Testis (tissue), 2 donors: Measurements from ENCODE around the gene KRTAP4-2.

Experiments
- POLR2A ChIP-seq: fragments of 450-650 bp; IDR thresholded peaks from one replicate; pipeline ENCODE4 v1.6.1; 2017; ENCODE audit warnings: antibody characterized with exemption, mild to moderate bottlenecking, moderate library complexity
- TF ChIP-seq, protein P1 (sequence below), 3 experiments: fragments of 450-650 bp in 2 of 3; fragments of 200-600 bp in 1 of 3; sonication (generic) in 1 of 3; IDR thresholded peaks; one replicate each; pipeline ENCODE4 v1.5.1; 2016 to 2019; ENCODE audit warnings: antibody characterized with exemption in 3 of 3, mild to moderate bottlenecking in 2 of 3, moderate library complexity in 1 of 3

DNA sequence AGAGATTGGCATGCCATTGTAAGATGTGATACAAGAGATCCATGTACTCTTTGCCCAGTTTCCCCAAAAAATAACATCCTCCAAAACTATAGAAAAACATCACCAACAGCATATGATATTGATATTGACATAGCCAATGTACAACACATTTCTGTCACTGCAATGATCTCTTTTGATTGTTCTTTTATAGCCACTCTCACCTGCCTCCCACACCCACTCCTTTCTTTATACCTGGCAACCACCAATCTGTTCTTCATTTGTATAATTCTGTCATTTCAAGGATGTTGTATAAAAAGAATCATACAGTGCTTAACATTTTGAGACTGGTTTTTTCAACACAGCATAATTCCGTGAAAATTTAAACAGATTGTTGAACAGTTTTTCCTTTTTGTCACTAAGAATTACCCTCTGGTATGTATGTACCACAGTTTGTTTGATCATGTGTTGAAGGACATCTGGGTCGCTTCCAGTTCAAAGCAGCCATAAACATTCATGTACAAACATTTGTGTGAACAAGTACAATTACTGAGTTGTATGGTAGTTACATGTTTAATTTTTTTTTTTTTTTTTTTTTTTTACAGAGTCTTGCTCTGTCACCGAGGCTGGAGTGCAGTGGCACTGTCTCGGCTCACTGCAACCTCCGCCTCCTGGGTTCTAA lies 21.5 kb upstream of the KRTAP4-2 start:
- TF ChIP-seq POLR2A = no peak
- TF ChIP-seq, protein P1, sequence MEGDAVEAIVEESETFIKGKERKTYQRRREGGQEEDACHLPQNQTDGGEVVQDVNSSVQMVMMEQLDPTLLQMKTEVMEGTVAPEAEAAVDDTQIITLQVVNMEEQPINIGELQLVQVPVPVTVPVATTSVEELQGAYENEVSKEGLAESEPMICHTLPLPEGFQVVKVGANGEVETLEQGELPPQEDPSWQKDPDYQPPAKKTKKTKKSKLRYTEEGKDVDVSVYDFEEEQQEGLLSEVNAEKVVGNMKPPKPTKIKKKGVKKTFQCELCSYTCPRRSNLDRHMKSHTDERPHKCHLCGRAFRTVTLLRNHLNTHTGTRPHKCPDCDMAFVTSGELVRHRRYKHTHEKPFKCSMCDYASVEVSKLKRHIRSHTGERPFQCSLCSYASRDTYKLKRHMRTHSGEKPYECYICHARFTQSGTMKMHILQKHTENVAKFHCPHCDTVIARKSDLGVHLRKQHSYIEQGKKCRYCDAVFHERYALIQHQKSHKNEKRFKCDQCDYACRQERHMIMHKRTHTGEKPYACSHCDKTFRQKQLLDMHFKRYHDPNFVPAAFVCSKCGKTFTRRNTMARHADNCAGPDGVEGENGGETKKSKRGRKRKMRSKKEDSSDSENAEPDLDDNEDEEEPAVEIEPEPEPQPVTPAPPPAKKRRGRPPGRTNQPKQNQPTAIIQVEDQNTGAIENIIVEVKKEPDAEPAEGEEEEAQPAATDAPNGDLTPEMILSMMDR (IDR thresholded peaks at IDR 0.05) = no peak
